HG02840 (cell line): ENCODE measurements around the gene NTN1.
A peak's percentile ranks its signal among the peaks of the same experiment; 100 is the strongest.

ENCODE experiments used
- ATAC-seq: cut with Tn5 transposase; IDR thresholded peaks from one replicate; pipeline ENCODE4 v1.9.1; 2021; ENCODE audit warnings: mild to moderate bottlenecking, moderate library complexity, moderate number of reproducible peaks; ENCODE audit not compliant: unreplicated experiment, low FRiP score

NTN1 gene

DNA sequence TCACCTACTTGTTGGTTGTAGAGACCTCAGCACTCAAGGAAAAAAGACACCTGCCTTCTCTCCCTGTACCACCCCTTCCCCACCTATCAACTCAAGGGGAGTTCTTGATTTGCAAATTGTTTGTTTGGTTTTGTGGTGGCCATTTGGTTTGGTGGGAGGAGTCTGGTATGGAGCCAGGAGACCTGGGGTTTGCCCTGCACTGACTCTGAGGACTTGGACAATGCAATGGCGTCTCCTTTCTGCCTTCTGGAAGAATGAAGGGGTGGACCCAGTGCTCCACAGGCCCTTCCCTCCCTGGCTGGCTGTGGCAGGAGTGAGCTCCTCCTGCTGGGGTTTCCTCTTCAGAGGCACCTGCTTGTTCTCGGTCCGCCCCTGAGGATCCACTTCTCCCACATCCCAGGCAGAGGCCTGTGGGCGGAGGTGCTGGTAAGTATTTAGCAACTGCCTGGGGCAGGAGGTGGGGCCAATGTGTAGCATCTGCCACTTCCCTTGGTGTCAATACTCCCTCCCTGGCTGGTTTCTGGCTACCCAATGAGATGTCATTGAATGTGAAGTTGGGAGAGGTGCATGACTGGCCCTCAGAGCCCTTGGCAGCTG is 164.5 kb downstream of the NTN1 start:
- ATAC-seq, result no peak

DNA sequence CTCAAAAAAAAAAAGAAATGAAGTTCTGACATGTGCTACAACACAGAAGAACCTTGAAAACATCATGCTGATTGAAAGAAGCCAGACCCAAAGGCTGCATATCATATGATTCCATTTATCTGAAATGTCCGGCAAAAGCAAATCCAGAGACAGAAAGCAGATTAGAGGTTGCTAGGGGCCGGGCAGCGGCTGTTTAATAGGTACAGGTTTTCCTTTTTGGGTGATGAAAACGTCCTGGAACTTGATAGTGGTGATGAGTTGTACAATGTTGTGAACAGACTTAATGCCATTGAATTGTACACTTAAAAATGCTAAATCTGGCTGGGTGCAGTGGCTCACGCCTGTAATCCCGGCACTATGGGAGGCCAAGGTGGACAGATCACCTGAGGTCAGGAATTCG is 166.5 kb downstream of the NTN1 start:
- ATAC-seq, result no peak

DNA sequence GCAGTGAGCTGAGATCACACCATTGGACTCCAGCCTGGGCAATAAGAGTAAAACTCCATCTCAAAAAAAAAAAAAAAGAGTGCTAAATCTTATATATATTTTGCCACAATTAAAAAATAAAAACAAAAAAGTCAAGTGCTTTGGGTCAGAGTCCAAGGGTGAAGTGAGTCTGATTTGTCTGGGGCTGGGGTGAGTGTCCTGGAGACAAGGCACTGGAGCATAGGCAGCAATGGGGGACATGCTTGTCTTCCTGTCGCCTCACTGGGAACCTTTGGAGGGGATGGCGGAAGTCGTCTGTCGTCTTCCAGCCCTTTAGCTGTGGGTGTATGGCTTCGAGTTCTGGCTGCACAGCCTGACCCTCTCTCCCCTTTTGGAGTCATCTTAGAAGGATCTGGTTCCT is 167.1 kb downstream of the NTN1 start:
- no peak for ATAC-seq

GRCh38 chr17:9189870-9190269 is 168.6 kb downstream of the NTN1 start:
- ATAC-seq, result no peak

DNA sequence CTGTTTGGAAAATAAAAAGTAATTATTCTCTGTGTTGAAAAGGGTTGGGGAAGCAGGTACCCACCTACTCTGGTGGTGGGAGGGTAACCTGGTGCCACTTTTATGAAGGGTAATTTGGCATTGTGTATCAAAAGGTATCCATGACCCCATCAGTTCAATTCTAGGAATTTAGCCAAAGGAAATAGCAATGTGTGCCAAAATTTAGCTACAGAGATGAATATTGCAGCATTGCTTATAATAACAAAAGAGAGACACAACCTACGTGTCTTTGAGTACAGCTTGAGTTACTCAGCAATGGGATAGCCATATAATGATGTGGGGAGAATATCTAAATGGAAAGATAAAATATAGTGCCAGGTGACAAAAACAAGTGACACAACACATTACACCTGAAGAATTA is 170.7 kb downstream of the NTN1 start:
- no peak for ATAC-seq

DNA sequence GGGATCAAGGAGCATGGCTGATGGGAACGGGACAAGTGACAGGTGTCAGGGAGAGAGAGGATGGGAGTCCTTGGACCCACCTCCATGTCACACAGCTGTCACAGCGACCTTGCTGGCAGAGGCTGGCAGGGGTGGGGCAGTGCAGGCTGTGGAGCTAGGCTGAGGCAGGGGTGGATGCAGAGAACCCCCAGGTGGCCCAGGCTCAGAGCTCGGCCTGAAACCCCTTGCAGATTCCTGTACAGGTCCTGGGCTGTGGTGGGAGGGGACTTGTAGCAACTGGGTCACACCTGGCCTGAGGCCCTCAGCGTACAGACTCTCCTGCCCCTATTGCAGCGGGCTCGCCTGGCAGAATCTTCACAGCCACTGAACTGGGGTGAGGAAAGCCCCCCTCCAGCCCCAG is 174.1 kb downstream of the NTN1 start:
- ATAC-seq, result no peak

DNA sequence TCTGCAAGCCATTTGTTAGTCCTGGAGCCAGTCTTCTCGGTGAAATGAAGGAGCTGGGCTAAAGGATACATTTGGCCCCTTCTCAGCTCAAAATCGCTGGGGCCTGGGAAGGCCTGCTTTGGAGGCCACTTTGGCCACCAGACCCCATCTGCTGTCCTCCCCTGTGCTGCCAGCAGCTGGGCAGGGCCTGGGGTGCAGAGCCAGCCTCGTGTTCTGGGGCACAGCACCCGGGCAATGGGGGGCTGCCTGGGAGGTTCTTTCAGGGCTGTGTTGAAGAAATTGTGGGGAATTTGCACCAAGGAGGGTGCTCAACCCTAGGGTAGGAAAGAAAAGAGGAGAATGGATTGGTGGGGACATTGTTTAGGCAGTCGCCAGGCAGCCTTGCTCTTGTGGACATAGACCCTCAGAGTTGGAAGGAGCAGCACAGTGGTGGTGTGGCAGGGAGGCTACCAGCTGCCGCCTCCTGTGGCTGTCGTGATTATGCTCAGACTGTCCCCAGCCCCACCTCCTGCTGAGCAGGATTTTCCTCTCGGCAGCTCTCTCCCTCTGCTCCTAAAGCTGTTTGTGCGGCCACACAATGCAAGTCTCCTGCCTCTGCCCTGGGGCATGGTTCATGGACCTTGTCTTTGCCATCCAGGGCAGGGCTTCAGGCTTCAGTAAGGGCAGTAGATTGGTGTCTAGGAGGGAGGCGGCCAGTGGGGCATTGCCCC is 174.8 kb downstream of the NTN1 start:
- ATAC-seq, result no peak

DNA sequence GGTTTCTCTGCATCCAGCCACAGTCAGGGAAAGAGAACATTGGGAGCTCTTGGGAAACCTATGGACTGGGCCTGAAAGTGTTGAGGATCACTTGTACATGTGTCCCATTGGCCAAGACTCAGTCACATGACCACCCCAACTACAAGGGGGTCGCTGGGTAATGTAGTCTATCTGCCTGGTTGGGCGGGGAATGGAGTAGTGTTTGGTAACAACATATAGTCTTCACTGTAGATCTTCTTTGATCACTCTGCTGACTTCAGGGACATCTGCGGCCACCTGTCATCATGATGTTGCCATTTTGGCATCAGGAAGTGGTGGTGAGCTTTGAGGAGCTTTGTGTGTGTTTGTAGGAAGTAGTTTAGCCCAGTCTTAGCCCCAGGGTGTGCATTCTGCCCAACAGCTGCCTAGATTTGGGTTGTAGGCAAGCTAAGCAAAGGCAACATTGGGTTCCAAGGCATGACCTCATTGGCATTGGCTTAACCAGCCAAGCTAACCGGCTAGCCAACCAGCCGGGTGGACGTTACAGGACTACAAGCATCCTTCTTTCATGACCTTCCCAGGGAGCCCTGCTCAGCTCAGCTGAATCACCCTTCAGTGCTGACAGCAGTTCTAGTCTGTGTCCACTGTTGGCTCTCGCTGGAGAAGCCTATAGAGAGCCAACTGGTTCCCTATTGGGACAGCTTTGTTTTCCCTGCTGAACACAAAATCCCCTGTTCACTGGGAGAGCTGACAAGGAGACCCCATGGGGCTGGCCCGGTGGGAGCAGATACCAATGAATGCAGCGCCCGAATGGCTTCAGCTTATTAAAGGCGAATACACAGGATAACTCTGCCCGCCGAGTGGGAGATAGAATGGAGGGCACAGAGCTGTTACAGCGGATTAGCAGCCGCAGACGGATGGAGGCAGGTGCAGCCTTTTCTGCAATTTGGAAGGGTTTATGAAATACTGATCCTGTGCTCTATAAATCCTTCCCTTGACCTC is 178.6 kb downstream of the NTN1 start:
- ATAC-seq, result peak; percentile 3

- ATAC-seq, result peak; percentile 86
Observed at GRCh38 chr17:9200699-9201359, 179.5 kb downstream of the NTN1 start.

DNA sequence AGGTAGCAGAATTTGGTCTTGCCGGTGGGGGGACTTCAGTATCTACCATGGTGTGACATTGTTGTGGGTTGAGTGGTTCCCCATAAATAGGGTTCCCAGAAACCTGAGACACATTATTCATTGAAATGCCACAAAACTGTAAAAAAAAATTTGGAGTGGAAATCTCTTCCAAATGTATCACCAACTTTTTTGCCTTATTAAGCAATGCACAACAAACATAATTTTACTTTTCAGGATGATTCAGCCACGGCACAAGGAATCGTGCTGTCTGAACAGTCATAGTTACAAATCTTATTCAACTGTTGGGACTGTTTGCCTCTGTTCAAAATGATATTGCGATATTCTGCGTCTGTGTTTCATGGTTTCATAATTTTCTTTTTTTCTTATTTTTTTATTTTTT is 181.2 kb downstream of the NTN1 start:
- no peak for ATAC-seq

- no peak for ATAC-seq
Observed at GRCh38 chr17:9203771-9204425, 182.6 kb downstream of the NTN1 start.

DNA sequence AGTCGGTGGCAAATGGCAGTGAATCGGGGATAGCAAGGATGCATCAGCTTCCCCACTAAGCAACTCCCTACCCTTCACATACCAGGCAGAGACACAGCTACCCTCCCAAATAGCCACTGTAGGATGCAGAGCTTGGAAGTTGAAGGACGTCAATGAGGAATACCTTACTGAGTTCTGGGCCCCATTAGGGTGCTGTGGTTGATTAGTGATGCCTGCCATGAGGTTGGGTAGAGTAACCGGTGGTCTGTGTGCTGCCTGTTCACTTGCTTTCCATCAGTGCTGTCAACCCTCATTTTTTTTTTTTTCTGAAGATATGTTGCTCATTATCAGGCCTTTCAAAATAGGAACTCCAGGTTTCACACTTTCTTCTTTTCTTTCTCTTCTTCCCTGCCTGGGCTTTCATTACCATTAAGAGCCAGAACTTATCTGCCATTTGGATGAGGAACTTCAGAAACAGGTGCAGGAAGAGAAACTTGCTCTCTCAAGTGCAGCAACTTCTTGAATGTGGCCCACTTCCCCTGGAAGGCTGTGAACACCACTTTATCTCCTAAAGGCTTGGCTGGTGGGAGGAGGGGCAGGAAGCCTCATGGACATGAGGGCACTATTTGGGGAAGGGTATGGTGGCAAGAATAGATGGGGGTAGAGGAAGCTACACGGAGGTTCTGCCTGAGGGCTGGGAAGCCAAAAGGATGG is 183.5 kb downstream of the NTN1 start:
- no peak for ATAC-seq

DNA sequence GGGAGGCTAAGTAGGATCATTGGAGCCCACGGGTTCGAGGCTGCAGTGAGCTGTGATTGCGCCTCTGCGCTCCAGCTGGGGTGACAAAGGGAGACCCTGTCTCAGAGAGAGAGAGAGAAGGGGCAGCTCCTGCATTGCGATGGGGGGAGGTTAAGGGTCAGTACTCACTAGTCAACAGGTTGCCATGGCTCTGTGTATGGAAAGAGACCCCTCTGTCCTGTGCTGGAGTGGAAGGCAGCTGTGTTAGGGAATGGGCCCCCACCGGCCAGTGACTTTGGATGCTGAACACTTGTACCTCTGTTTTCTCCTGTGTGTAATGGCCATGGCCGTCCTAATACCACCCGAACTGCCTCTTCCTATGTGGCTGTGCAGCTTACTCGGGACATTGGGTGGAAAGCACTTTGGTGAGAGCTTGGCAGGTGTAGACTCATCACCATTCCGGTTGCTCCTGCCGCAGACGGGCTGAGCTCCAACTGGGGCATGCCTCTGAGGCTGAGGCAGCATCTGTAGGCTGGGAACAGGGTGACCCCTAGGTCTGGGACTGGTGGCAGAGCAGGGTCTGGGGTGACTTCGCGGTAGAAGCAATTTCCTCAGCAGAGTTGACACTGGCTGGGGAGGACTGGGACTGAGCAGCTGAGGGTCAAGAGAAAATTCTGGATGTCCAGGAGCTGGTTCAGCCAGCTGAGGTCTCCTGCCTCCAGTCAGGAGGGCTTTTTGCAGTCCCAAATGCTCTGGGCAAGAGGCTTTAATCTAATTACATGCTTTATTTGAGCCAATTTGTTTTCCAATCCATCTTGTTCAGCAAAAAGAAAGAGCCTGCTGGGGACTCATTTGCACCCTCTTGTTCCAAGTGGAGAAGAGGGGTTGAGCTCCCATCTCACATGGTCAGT is 184.5 kb downstream of the NTN1 start:
- no peak for ATAC-seq

DNA sequence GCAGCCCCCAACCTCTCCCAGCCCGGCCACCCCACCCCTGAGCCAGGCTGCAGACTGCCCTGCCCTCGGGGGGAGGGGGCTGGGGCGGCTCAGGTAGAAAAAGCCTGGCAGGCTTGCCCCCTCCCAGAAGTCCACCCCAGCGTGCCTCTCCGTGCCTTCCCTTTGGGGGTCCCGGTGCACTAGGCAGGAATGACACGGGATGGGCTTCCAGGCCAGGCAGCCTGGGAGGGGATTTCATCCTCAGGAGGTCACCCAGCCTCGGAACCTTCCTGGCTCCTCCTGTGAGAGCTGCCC is 185.0 kb downstream of the NTN1 start:
- ATAC-seq, result no peak

DNA sequence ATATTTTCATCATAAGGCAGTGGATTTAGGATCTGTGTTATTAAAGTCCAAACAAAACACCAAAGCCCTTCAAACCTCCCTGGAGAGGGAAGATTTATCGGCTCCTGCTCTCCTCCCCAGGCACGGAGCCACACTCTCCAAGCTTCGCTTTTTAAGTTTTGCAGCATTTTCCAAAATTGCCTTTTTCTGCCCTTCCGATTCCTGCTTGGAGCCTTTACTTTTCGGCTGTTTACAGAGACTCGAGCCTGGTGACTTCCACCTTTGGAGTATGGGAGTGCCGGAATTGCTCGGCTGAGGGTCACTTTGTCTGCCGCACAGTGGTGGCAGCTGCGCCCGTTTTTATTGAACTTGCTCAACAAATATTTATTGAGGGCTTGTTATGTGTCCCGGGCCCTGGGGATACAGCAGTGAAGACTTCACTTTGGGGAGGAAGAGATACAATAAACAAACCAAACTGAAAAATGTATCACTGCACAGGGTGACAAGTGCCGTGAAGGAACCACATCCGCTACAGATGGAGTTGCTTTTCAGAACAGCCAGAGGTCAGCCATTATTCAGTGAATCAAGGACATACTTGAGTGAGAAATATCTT is 185.5 kb downstream of the NTN1 start:
- no peak for ATAC-seq

- ATAC-seq, result no peak
Observed at GRCh38 chr17:9208381-9209105, 187.2 kb downstream of the NTN1 start.

GRCh38 chr17:9209347-9209746 is 188.0 kb downstream of the NTN1 start:
- no peak for ATAC-seq
